HepG2 (cell line): ENCODE data around the gene CHST4. TPM values are rescaled to one million over a fixed set of nuclear protein-coding genes. Genes with fewer than 3 reads are reported as not detected.
"Not testable (repeated sequence)": the region's sequence is repeated elsewhere in the genome, so short reads cannot be mapped to it uniquely, and the experiment has no call there.

Source experiments
- ATAC-seq: fragments of 200-7000 bp; cut with Tn5 transposase; 3 replicates; pipeline ENCODE4 v1.9.1; 2020; ENCODE audit warnings: mild to moderate bottlenecking, moderate library complexity
- BruUV-seq: library from RNA; stranded (reverse); fragments of 400-500 nt; replicated peaks from 2 replicates; lab custom pipeline; 2021; lab: Mats Ljungman, UMichigan
- CTCF ChIA-PET: fragments of 300-600 bp; formaldehyde crosslinking; extraction: SDS; loops from one replicate; lab custom pipeline; 2021; ENCODE audit warnings: low total read pairs, inconsistent platforms, low intra/inter-chr PET ratio; lab: Yijun Ruan, JAX
- POLR2A ChIA-PET: fragments of 350-600 bp; sonication (Branson Sonifier 250); formaldehyde crosslinking; loops from one replicate; lab custom pipeline; 2020; ENCODE audit warnings: antibody characterized with exemption, inconsistent platforms; lab: Yijun Ruan, JAX
- DNase-seq: peaks from one replicate; pipeline ENCODE4 v3.0.0-alpha.2; 2015; ENCODE audit warnings: low spot score
- FAIRE-seq: peaks from 3 replicates; lab custom pipeline; 2011; peaks lifted over from hg19 to GRCh38; lab: Jason Lieb, UNC
- H2AFZ ChIP-seq: one replicate; pipeline ENCODE4 v1.6.1; 2011; ENCODE audit warnings: low read length, inconsistent platforms
- H3K27ac ChIP-seq: fragments of 300-600 bp; 3 replicates; pipeline ENCODE4 v1.8.0; 2011; ENCODE audit warnings: mixed run types, mild to moderate bottlenecking, mixed read lengths, low read length, inconsistent platforms; ENCODE audit not compliant: insufficient read depth; ENCODE audit errors: extremely low read length
- H3K27me3 ChIP-seq, 2 experiments: fragments of 200-600 bp in 1 of 2; 2 replicates in 1 of 2; 3 replicates in 1 of 2; pipeline versions ENCODE4 v1.6.0 to v1.8.0; 2011; ENCODE audit warnings: low read length in 2 of 2, mild to moderate bottlenecking in 2 of 2, moderate library complexity in 2 of 2, inconsistent platforms in 1 of 2; ENCODE audit not compliant: insufficient read depth in 2 of 2, control insufficient read depth in 1 of 2
- H3K36me3 ChIP-seq, 2 experiments: fragments of 200-600 bp in 1 of 2; replicated peaks in 1 of 2; 2 replicates in 1 of 2; 3 replicates in 1 of 2; pipeline versions ENCODE4 v1.5.1 to v1.8.0; 2011; ENCODE audit warnings: low read length in 2 of 2, inconsistent platforms in 1 of 2; ENCODE audit not compliant: insufficient read depth in 2 of 2, control insufficient read depth in 1 of 2
- H3K4me1 ChIP-seq: 2 replicates; pipeline ENCODE4 v1.5.1; 2012; ENCODE audit warnings: low read length, inconsistent platforms; ENCODE audit not compliant: insufficient read depth
- H3K4me2 ChIP-seq: 2 replicates; pipeline ENCODE4 v1.6.0; 2011; ENCODE audit warnings: low read depth, low read length, inconsistent platforms
- H3K4me3 ChIP-seq, 3 experiments: fragments of 200-600 bp in 1 of 3; sonication (generic), shearing (Covaris generic) in 1 of 3; replicated peaks in 1 of 3; 2 replicates each; pipeline ENCODE4 v1.5.1; 2011 to 2016; ENCODE audit warnings: low read length in 3 of 3, inconsistent platforms in 2 of 3, low read depth in 2 of 3, mild to moderate bottlenecking in 2 of 3, control low read depth in 1 of 3, mixed read lengths in 1 of 3; ENCODE audit not compliant: insufficient read depth in 1 of 3
- H3K79me2 ChIP-seq: one replicate; pipeline ENCODE4 v1.6.1; 2011; ENCODE audit warnings: low read length, inconsistent platforms; ENCODE audit not compliant: insufficient read depth
- H3K9ac ChIP-seq: 2 replicates; pipeline ENCODE4 v1.6.0; 2011; ENCODE audit warnings: mild to moderate bottlenecking, low read depth, low read length, inconsistent platforms; ENCODE audit not compliant: insufficient read depth
- H3K9me3 ChIP-seq: 2 replicates; pipeline ENCODE4 v1.5.1; 2012; ENCODE audit warnings: mild to moderate bottlenecking, low read length
- H4K20me1 ChIP-seq: 2 replicates; pipeline ENCODE4 v1.6.0; 2011; ENCODE audit warnings: inconsistent platforms, mild to moderate bottlenecking, low read length, moderate library complexity; ENCODE audit not compliant: insufficient read depth
- HNF1B ChIP-seq: sonication (generic); formaldehyde crosslinking; IDR thresholded peaks from 2 replicates; pipeline ENCODE4 v1.5.1; 2020; ENCODE audit warnings: mild to moderate bottlenecking, moderate library complexity, missing genetic modification reagents
- IRF9 ChIP-seq: sonication (generic); formaldehyde crosslinking; IDR thresholded peaks from 2 replicates; pipeline ENCODE4 v1.8.0; 2022; ENCODE audit warnings: missing genetic modification reagents, mild to moderate bottlenecking, borderline replicate concordance
- TBP ChIP-seq: sonication (generic); formaldehyde crosslinking; IDR thresholded peaks from 2 replicates; pipeline ENCODE4 v1.5.0; 2020; ENCODE audit warnings: missing genetic modification reagents
- ZMYM3 ChIP-seq: sonication (generic); formaldehyde crosslinking; IDR thresholded peaks from 2 replicates; pipeline ENCODE4 v1.5.1; 2020; ENCODE audit warnings: mild to moderate bottlenecking, missing genetic modification reagents
- ZNF460 ChIP-seq: sonication (generic); formaldehyde crosslinking; IDR thresholded peaks from 2 replicates; pipeline ENCODE4 v1.5.1; 2020; ENCODE audit warnings: missing genetic modification reagents, mild to moderate bottlenecking, borderline replicate concordance
- ZNF747 ChIP-seq: sonication (generic); formaldehyde crosslinking; IDR thresholded peaks from 2 replicates; pipeline ENCODE4 v1.8.1; 2023; ENCODE audit warnings: missing genetic modification reagents, mild to moderate bottlenecking, borderline replicate concordance
- ZNF772 ChIP-seq: sonication (generic); formaldehyde crosslinking; IDR thresholded peaks from 2 replicates; pipeline ENCODE4 v1.5.0; 2020; ENCODE audit warnings: mild to moderate bottlenecking, missing genetic modification reagents
- ZSCAN30 ChIP-seq: sonication (generic); formaldehyde crosslinking; IDR thresholded peaks from 2 replicates; pipeline ENCODE4 v1.5.0; 2020; ENCODE audit warnings: mild to moderate bottlenecking, missing genetic modification reagents
- WGBS: methylation state at CpG from one replicate; pipeline ENCODE4 v1.1.6; 2017; ENCODE audit warnings: low lambda C conversion rate; 5-methylcytosine and 5-hydroxymethylcytosine counted together
- in situ Hi-C: cut with HindIII; loops from 2 replicates; pipeline ENCODE4 v1.10.0; 2017; ENCODE audit warnings: low pct_unique_long_range_greater_than_20kb; ENCODE audit not compliant: extremely low pct_ligation_motif_present
- intact Hi-C: fragments of 100-400 bp; cut with micrococcal nuclease; formaldehyde crosslinking; loops from one replicate; pipeline ENCODE4 v1.10.0; 2022; ENCODE audit not compliant: unreplicated experiment
- polyA plus RNA-seq, 8 experiments: library from polyadenylated mRNA; depleted of rRNA in 3 of 8; stranded (reverse) in 7 of 8; unstranded in 1 of 8; fragments of >200 nt; fragmentation: Illumina TruSeq in 4 of 8; extraction: Trizol in 4 of 8; gene quantifications; 2 replicates each; pipeline versions ENCODE4 v1.2.1 to v1.2.3, GENCODE V29; 2011 to 2016; ENCODE audit warnings: low read depth in 4 of 8, missing spikeins in 1 of 8, mixed read lengths in 1 of 8; ENCODE audit not compliant: insufficient read depth in 1 of 8
- total RNA-seq, 5 experiments: library from RNA; depleted of rRNA; stranded (reverse); fragments of >200 nt; fragmentation: Illumina TruSeq; extraction: Trizol; gene quantifications; 2 replicates each; pipeline ENCODE4 v1.2.3, GENCODE V29; 2016; ENCODE audit warnings: low read depth in 1 of 5

The CHST4 gene
- total and polyA plus RNA-seq, 2 of the 13 experiments (the other 11 are each of a cell fraction or from before 2014, with no cell fraction given) = not detected

GRCh38 chr16:71582553-71582848 is 56.3 kb downstream of the CHST4 start:
- in situ Hi-C loops, ATAC-seq, H4K20me1 ChIP-seq, DNase-seq, BruUV-seq, FAIRE-seq, H3K36me3 ChIP-seq, H3K9me3 ChIP-seq, H3K79me2 ChIP-seq, H3K27me3 ChIP-seq, CTCF ChIA-PET, intact Hi-C loops, H2AFZ ChIP-seq: not testable (repeated sequence)
- Histone ChIP-seq H3K4me2 (peak overlapping the region; percentile 58), H3K9ac (peak overlapping the region; percentile 28), H3K27ac (peak overlapping the region; percentile 90), H3K4me1 (peaks cover 82% of the 10 kb centered on the region), H3K4me3 (peak overlapping the region in 1 of 3 experiments; percentile 44; a peak in 1 of 6 replicates)
- POLR2A ChIA-PET = interaction anchor here (0.6 to 6.8 kb wide), 10 partner anchors 10 to 857 kb away, joined by 3 to 93 read pairs (median 6); partner anchors contain the start of gene ZNF23
- WGBS = 90% methylated on average over 5 of the region's 5 CpGs
- 0 out of 2 replicates have a peak, but pooled peaks have one; percentile 21 for TF ChIP-seq TBP (CRISPR knock-in tag)
- TF ChIP-seq ZNF460 (CRISPR knock-in tag) = peak; percentile 91
- TF ChIP-seq HNF1B (CRISPR knock-in tag) = 0 out of 2 replicates have a peak, but pooled peaks have one; percentile 5
- 0 out of 2 replicates have a peak, but pooled peaks have one; percentile 6 for TF ChIP-seq ZNF772 (CRISPR knock-in tag)
- TF ChIP-seq ZMYM3 (CRISPR knock-in tag) = peak; percentile 48
- TF ChIP-seq ZSCAN30 (CRISPR knock-in tag) = 0 out of 2 replicates have a peak, but pooled peaks have one; percentile 53
- TF ChIP-seq ZNF747 (CRISPR knock-in tag) = 0 out of 2 replicates have a peak, but pooled peaks have one; percentile 1
- 0 out of 2 replicates have a peak, but pooled peaks have one; percentile 9 for TF ChIP-seq IRF9 (CRISPR knock-in tag)
